Panc1 (cell line): Measurements from ENCODE around the gene LAMB4. TPM values are rescaled to one million over a fixed set of nuclear protein-coding genes. Genes with fewer than 3 reads are reported as not detected.

Experiments
- ATAC-seq: fragments of 200-7000 bp; cut with Tn5 transposase; 2 replicates; pipeline ENCODE4 v1.9.1; 2020; ENCODE audit warnings: mild to moderate bottlenecking, moderate library complexity
- BruUV-seq: library from RNA; stranded (reverse); fragments of 400-500 nt; replicated peaks from 2 replicates; lab custom pipeline; 2021; lab: Mats Ljungman, UMichigan
- CTCF ChIA-PET: fragments of 300-600 bp; sonication (Branson Sonifier 250); formaldehyde crosslinking; loops from one replicate; lab custom pipeline; 2022; ENCODE audit warnings: antibody characterized with exemption; lab: Charles Lee
- POLR2A ChIA-PET: fragments of 300-600 bp; sonication (Branson Sonifier 250); formaldehyde crosslinking; loops from one replicate; lab custom pipeline; 2022; ENCODE audit warnings: antibody characterized with exemption; lab: Charles Lee
- DNase-seq: peaks from one replicate; pipeline ENCODE4 v3.0.0-alpha.2; 2010; ENCODE audit warnings: low read depth, low spot score
- H3K27ac ChIP-seq: 2 replicates; pipeline ENCODE4 v1.5.1; 2011; ENCODE audit warnings: mild to moderate bottlenecking, low read length, inconsistent platforms
- H3K27me3 ChIP-seq: fragments of 200-500 bp; sonication (Bioruptor generic); 2 replicates; pipeline ENCODE4 v1.6.0; 2014; ENCODE audit warnings: low read length, inconsistent platforms; ENCODE audit not compliant: control insufficient read depth, insufficient read depth
- H3K36me3 ChIP-seq: fragments of 200-500 bp; sonication (Bioruptor generic); 2 replicates; pipeline ENCODE4 v1.5.1; 2014; ENCODE audit warnings: inconsistent platforms, mild to moderate bottlenecking, low read length, moderate library complexity; ENCODE audit not compliant: control insufficient read depth, insufficient read depth
- H3K4me1 ChIP-seq: 2 replicates; pipeline ENCODE4 v1.5.1; 2011; ENCODE audit warnings: inconsistent platforms, mild to moderate bottlenecking, low read length, moderate library complexity; ENCODE audit not compliant: control insufficient read depth, insufficient read depth
- H3K4me3 ChIP-seq, 2 experiments: 2 replicates each; pipeline ENCODE4 v1.5.1; 2011 to 2012; ENCODE audit warnings: low read depth in 2 of 2, low read length in 2 of 2, mild to moderate bottlenecking in 2 of 2, inconsistent platforms in 1 of 2, moderate library complexity in 1 of 2
- H3K9me3 ChIP-seq: fragments of 200-500 bp; sonication (Bioruptor generic); 2 replicates; pipeline ENCODE4 v1.5.1; 2014; ENCODE audit warnings: low read depth, mild to moderate bottlenecking, inconsistent platforms, low read length, moderate library complexity; ENCODE audit not compliant: control insufficient read depth, insufficient read depth
- CTCF ChIP-seq: fragments of 450-650 bp; IDR thresholded peaks from 2 replicates; pipeline ENCODE4 v1.5.1; 2017; ENCODE audit warnings: mild to moderate bottlenecking
- POLR2AphosphoS5 ChIP-seq: IDR thresholded peaks from 2 replicates; pipeline ENCODE4 v1.6.1; 2012; ENCODE audit warnings: mild to moderate bottlenecking, low read depth, low read length, moderate library complexity
- REST ChIP-seq, 2 experiments: IDR thresholded peaks; 2 replicates each; pipeline ENCODE4 v1.6.1; 2011 to 2012; ENCODE audit warnings: low read depth in 2 of 2, control low read depth in 1 of 2, low read length in 1 of 2, mild to moderate bottlenecking in 1 of 2, moderate library complexity in 1 of 2; ENCODE audit not compliant: insufficient read depth in 1 of 2
- SIN3A ChIP-seq: IDR thresholded peaks from 2 replicates; pipeline ENCODE4 v1.6.1; 2012; ENCODE audit warnings: low read depth, mild to moderate bottlenecking, low read length, moderate library complexity, borderline replicate concordance; ENCODE audit not compliant: insufficient read depth
- TCF7L2 ChIP-seq: IDR thresholded peaks from 2 replicates; pipeline ENCODE4 v1.6.1; 2011; ENCODE audit warnings: mild to moderate bottlenecking, low read depth, low read length, inconsistent platforms
- in situ Hi-C: cut with HindIII; loops from 2 replicates; pipeline ENCODE4 v1.10.0; 2016; ENCODE audit warnings: low sequenced_read_pairs, low pct_unique_long_range_greater_than_20kb
- intact Hi-C: fragments of 100-400 bp; cut with micrococcal nuclease; formaldehyde crosslinking; loops from one replicate; pipeline ENCODE4 v1.10.0; 2022; ENCODE audit not compliant: unreplicated experiment
- total RNA-seq: library from RNA; stranded (reverse); gene quantifications from one replicate; pipeline ENCODE4 v1.2.1, GENCODE V29; 2021; ENCODE audit not compliant: unreplicated experiment

Gene LAMB4
- total RNA-seq, 1 experiment from 2014 or later = not detected

GRCh38 chr7:108046952-108047506 lies 83.1 kb downstream of the LAMB4 start:
- Histone ChIP-seq H3K27ac (no peak overlapping the region), H3K27me3 (no peaks in the 10 kb centered on the region), H3K36me3 (no peaks in the 10 kb centered on the region), H3K4me1 (no peaks in the 10 kb centered on the region), H3K9me3 (no peaks in the 10 kb centered on the region), H3K4me3 (no peak overlapping the region)
- TF ChIP-seq SIN3A = no peak
- no peak for TF ChIP-seq CTCF
- TF ChIP-seq POLR2AphosphoS5 = no peak
- no peak for TF ChIP-seq TCF7L2
- no peak for TF ChIP-seq REST (IDR thresholded peaks at IDR 0.05; ENCODE audit: insufficient read depth in 1 of 2, low read depth in 2 of 2, low read length in 1 of 2)
- ATAC-seq (no peak), DNase-seq (no peak)
- in situ Hi-C loops (no loop called here), intact Hi-C loops (no loop called here)
- no TSS peak for BruUV-seq
- ChIA-PET POLR2A (no interaction called here), CTCF (no interaction called here)

GRCh38 chr7:108045669-108046068 lies 84.5 kb downstream of the LAMB4 start:
- Histone ChIP-seq H3K4me1 (no peaks in the 10 kb centered on the region), H3K36me3 (no peaks in the 10 kb centered on the region), H3K27me3 (no peaks in the 10 kb centered on the region), H3K27ac (no peak overlapping the region), H3K4me3 (no peak overlapping the region), H3K9me3 (no peaks in the 10 kb centered on the region)
- ATAC-seq (no peak), DNase-seq (no peak)
- ChIA-PET CTCF (no interaction called here), POLR2A (no interaction called here)
- TF ChIP-seq TCF7L2 = no peak
- in situ Hi-C loops = no loop called here
- intact Hi-C loops = no loop called here
- BruUV-seq = no TSS peak

- BruUV-seq = no TSS peak
Observed at GRCh38 chr7:108045154-108045553, 85.0 kb downstream of the LAMB4 start.

More at GRCh38 chr7:108045154-108045553, 85.0 kb downstream of the LAMB4 start:
- CTCF ChIA-PET = no interaction called here
- no peaks in the 10 kb centered on the region for H3K27me3 ChIP-seq
- H3K27ac ChIP-seq = no peak overlapping the region
- no peak overlapping the region for H3K4me3 ChIP-seq
- POLR2A ChIA-PET = no interaction called here
- ATAC-seq = no peak
- intact Hi-C loops = no loop called here
- TF ChIP-seq CTCF = no peak
- DNase-seq = no peak
- no peaks in the 10 kb centered on the region for H3K4me1 ChIP-seq
- in situ Hi-C loops = no loop called here
- H3K36me3 ChIP-seq = no peaks in the 10 kb centered on the region
- H3K9me3 ChIP-seq = no peaks in the 10 kb centered on the region
